GM20431 (cell line): ENCODE results near the gene GSS.

ENCODE experiments used
- in situ Hi-C: fragments of 300-500 bp; cut with MseI, MboI; formaldehyde crosslinking; loops from one replicate; pipeline ENCODE4 v1.15.0; 2020; ENCODE audit warnings: low sequenced_read_pairs; ENCODE audit not compliant: unreplicated experiment

Gene GSS

GRCh38 chr20:34979366-34980153 lies 24.0 kb upstream of the GSS start:
- in situ Hi-C loops, result no loop called here

DNA sequence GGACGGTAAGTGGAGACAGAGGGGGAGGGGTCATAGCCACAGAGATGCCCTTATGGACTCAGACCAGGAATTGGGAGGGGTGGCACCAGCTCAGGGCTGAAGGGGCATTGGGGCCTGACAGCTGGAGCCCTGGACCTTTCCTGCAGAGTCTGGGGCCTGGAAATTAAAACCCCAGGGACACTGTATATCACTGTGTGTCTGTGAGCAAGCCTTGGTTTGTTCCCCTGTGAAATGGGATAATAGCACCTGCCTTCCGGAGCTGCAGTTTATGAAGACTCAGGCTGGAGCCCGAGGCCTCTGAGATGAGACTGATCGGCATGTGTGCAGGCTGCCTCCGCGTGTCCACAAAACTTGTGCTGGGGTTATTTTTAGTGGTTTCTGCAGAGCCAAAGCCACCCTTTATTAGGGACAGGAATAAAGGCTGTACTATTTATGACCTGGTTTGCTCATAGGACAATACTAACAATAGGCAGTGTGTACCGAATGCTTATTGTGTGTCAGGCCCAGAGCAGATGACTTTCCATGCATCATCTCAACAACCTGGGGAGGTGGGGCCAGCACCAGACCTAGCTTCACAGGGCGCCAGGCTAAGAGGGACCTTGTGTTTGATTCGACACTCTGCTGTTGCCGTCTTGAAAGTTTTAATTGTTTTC lies 22.6 kb upstream of the GSS start:
- in situ Hi-C loops, result no loop called here

DNA sequence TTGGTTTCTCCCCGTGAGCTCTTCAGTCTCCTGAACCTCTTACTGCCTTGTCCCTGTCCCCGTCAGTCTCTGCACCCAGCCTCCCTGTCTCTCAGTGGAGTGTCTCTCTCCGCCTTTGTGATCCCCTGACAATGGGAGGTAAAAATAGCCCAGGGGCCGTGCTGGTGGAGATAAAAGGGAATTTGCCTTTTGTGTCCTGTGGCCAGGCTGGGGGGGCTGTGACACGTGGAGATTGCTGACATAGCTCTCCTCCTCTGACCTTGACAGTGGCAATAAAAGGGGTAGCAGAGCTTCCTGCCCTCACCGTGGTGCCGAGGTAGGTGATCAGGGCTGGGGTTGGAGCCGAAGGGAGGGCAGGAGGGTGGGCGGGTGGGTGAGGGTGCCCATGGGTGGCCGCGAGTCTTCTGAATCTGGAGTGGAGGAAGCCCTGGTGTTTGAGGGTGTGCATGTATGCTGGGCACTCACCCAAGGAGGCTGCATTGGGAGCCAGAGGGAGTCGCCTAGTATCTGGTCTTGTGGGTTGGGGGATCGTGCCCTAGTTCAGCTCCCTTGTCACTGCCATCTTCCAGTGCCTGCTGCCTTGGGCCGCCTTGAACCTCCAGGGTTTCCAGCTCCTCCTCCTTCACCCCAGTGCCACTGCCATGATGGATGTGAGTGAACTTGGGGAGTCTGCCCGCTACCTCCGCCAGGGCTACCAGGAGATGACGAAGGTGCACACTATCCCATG lies 21.9 kb upstream of the GSS start:
- in situ Hi-C loops, result no loop called here

- in situ Hi-C loops, result no loop called here
Observed at GRCh38 chr20:34976286-34976685, 20.7 kb upstream of the GSS start.

DNA sequence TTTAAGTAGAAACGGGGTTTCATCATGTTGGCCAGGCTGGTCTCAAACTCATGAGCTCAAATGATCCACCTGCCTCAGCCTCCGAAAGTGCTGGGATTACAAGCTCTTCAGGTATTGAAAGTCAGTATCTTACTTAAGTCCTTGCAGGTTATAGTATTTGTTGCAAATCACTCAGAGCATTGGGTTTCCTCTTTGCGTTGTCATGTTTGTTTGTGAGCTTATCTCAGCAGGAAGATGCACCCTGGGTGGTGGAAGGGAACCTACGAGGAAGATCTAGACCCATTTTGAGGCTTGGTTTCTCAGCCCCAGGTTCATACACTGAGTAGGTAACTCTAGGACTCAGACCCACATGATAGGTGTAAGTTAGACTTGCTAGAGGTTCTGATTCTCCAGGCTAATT lies 18.6 kb upstream of the GSS start:
- in situ Hi-C loops, result no loop called here

- in situ Hi-C loops, result no loop called here
Observed at GRCh38 chr20:34971561-34972235, 16.1 kb upstream of the GSS start.

DNA sequence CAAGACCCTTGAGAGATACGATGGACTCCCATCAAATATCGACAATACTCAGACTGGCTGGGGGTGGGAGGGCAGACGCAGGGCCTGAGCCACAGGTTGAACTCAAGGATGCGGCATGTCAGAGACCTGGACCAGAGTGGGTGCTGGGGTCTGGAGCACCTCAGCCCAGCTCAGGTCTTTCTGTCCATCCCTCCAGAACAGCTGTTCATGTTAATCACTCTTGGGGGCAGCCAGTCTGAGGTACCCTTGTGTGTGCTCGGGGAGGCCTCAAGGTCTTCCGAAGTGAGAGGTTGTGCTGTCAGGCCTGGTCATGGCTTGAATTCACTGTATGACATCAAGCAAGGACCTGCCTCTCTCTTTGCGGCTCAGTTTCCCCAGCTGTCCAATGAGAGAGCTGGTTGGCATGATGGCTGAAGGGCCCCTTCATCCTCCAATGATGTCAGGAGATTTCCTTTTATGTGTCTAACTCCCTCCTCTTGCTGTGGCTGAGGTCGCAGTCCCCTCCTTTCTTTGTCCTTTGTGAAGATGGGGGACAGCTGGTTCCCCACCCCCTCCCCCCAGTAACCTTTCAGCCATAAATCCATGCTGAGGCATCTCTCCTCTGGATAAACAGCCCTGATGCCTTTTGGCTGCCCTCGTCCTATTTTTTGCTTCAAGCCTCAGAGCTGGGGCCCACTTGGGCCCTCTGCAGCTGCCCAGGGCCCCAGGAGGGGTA lies 15.4 kb upstream of the GSS start:
- in situ Hi-C loops, result no loop called here

DNA sequence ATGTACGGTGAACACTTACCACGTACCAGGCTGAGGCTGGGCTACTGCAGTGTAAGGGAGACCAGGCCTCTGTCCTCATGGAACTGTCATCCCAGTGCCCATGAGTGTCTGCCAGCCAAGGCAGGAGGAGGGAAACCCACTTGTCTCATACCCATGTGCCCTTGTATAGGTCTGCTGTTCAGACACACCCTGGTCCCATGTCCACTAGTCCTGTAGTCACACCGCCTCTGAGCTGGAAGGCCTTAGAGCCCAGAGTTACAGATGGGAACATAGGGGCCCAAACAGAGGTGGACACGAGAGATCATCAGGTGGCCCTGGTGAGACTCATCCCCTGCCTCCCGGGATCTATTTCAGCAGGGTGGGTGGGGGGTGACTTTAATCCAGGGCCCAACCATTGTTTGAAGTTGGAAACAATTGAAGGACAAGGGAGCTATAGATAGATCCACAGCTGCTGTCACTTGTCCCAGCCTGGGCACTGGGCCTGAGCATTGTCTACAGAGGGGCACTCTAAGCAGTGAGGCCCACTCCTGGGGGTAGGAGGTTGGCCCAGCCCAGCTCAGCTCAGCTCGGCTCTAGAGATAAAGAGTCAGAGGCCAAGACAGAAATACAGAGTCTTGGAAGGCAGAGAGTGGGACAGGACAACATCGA lies 14.7 kb upstream of the GSS start:
- in situ Hi-C loops, result no loop called here

DNA sequence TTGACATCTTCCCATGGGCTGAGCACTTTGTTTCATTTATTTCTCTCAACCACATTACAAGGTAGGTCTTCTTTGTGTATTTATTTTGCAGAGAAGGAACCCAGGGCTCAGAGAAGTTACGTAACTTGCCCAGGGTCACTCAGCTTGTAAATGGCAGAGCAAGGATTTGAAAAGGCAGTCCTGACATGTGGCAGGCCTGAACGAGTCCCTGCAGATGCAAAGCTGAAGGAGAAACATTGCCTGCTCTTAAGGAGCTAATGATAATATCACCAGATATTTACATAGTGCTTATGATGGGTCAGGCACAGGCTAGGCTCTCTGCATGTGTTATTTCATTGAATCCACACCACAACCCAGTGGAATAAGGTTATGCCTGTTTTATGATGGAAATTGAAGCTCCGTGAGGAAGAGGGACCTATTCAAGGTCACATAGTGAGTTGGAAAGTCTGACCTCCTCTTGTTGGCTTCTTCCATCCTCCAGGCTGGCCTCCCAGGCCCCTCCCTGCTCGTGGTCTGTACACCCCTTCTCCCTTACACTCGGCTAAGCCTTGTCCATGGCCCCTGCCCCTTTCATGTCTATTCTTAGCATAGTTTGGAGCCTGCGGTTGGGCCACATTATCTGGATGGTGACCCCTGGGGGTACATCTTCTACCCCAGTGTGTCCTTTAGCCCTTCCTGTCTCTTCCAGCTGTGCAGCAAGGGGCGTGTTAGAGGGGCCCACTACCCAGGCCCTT lies 12.6 kb upstream of the GSS start:
- in situ Hi-C loops, result no loop called here

- in situ Hi-C loops, result no loop called here
Observed at GRCh38 chr20:34967421-34967820, 11.8 kb upstream of the GSS start.

- in situ Hi-C loops, result no loop called here
Observed at GRCh38 chr20:34965051-34965450, 9.4 kb upstream of the GSS start.

- in situ Hi-C loops, result no loop called here
Observed at GRCh38 chr20:34964486-34964885, 8.9 kb upstream of the GSS start.

DNA sequence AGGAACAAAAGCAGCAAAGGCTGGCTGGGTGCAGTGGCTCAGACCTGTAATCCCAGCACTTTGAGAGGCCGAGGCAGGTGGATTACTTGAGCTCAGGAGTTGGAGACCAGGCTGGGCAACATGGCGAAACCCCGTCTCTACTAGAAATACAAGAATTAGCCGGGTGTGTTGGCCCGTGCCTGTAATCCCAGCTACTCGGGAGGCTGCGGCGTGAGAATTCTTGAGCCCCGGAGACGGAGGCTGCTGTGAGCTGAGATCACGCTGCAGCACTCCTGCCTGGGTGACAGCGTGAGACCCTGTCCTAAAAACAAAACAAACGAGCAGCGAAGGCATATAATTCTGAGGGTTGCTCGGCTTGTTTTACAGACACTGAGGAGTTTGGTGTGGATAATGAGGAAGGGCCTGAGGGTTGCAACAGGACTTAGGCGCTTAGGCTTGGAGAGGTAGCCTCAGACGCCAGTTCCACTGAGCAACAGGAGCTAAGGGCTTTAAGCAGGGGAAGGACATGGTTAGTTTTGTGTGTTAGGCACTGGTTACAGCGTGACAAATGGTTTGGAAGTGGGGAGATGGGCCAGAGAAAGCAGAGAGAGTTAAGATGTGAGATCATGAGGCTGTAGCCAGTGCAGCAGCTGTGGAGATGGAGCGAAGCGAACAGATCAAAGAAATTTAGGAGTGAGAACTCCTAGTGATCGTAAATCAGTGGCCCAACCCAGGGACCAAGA lies 1.3 kb upstream of the GSS start:
- in situ Hi-C loops, result no loop called here

DNA sequence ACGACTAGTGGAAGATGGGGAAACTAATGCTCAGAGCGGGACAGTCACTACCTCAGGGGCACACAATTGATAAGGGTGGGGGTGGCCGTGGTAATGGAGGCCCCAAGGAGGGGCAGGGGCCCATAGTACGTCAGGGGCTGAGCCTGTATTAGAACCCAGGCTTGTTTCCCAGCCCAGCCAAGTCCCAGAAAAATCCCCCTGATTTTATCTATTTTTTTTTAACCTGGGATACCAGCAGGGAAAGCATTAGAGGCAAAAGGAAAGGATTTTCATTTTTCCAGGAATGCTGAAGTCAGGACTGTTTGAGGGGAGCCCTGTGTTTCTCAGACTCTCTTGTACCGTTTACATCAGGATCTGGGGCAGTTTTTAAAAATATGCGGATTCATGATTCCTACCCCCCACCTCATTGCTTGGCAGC lies 444 bp upstream of the GSS start:
- in situ Hi-C loops, result no loop called here

GRCh38 chr20:34954904-34955230 lies 739 bp downstream of the GSS start:
- in situ Hi-C loops, result no loop called here

DNA sequence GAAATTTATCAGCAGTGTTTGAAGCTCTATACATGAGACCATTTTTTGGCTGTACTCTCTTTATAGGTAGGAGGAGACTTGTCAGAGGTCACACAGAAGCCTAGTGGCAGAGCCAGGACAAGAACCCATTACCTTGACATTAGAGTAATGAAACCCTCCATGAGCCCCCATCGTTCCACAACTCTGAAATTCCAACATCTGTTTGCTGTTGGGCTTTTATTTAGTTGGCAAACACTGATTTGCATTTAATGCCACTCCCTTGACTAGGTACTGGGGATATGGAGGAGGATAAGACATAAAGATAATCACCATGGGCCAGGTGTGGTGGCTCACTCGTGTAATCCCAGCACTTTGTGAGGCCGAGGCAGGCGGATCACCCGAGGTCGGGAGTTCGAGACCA lies 1.6 kb downstream of the GSS start:
- in situ Hi-C loops, result no loop called here

DNA sequence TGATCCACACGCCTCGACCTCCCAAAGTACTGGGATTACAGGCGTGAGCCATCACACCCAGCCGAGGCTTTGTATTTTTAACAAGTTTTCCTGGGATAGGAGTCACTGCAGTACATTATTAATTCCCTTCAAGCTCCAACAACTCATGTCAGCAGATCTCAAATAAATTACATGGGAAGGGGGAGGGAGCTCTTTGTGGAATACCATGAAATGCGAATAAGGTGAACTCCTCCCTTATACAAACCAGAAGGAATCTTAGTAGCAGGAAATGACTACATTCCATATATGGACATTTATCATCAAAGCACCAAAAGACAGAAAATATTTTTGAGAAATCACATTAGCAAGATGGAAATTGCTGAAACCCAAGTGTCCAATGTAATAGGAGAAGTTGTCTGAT lies 2.9 kb downstream of the GSS start:
- in situ Hi-C loops, result no loop called here

GRCh38 chr20:34951652-34952051 lies 4.0 kb downstream of the GSS start:
- in situ Hi-C loops, result no loop called here
